GM12891 (cell line): ENCODE measurements around the gene RRM2.

Source experiments
- DNase-seq: peaks from one replicate; pipeline ENCODE4 v3.0.0; 2011; ENCODE audit warnings: low spot score; ENCODE audit not compliant: insufficient read length
- FAIRE-seq: peaks from 2 replicates; lab custom pipeline; 2011; peaks lifted over from hg19 to GRCh38; lab: Jason Lieb, UNC
- PAX5 ChIP-seq: IDR thresholded peaks from 2 replicates; pipeline ENCODE4 v1.6.1; 2011; ENCODE audit warnings: low read length, moderate library complexity, mild to moderate bottlenecking; ENCODE audit not compliant: insufficient read depth, severe bottlenecking
- POLR2A ChIP-seq: IDR thresholded peaks from 2 replicates; pipeline ENCODE4 v1.6.1; 2011; ENCODE audit warnings: low read depth, low read length, control low read depth
- POLR2AphosphoS5 ChIP-seq: IDR thresholded peaks from 2 replicates; pipeline ENCODE4 v1.6.1; 2011; ENCODE audit warnings: low read depth, low read length, control low read depth
- POU2F2 ChIP-seq: IDR thresholded peaks from 2 replicates; pipeline ENCODE4 v1.6.1; 2011; ENCODE audit warnings: low read depth, mild to moderate bottlenecking, control low read depth, low read length, moderate library complexity
- SPI1 ChIP-seq: IDR thresholded peaks from 2 replicates; pipeline ENCODE4 v1.6.1; 2011; ENCODE audit warnings: low read depth, low read length, control low read depth
- TAF1 ChIP-seq: IDR thresholded peaks from 2 replicates; pipeline ENCODE4 v1.6.1; 2011; ENCODE audit warnings: low read depth, low read length, control low read depth

The RRM2 gene

DNA sequence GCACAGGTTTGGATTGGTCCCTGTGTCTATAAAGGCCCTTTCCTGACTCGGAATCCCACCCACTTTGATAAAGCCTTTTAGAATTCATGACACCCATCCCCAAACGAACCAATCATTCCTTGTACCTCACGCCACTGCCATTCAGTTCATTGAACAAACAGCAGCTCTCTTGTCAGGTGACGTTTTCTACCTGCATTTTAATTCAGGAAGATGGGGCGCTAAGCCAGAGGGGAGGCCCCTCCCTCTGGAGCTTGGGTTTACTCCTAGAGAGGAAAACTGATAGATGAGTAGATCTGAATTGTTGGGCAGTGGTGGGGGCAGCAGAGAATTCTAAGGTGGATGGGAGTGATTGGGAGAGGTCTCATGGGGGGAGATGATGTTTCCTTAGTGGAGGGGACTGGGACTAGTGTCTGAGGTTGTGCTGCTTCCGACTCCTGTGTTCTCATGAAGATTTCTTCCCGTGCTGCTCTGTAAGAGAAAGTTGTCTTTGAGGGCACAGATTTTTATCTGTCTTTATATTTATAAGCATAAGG is 9.6 kb downstream of the RRM2 start:
- DNase-seq = no peak
- no peak for FAIRE-seq
- TF ChIP-seq POLR2AphosphoS5 = no peak
- TF ChIP-seq SPI1 = no peak
- no peak for TF ChIP-seq TAF1
- TF ChIP-seq POU2F2 = no peak
- no peak; the same call in 1 of the 2 replicates for TF ChIP-seq POLR2A
- TF ChIP-seq PAX5 = no peak

DNA sequence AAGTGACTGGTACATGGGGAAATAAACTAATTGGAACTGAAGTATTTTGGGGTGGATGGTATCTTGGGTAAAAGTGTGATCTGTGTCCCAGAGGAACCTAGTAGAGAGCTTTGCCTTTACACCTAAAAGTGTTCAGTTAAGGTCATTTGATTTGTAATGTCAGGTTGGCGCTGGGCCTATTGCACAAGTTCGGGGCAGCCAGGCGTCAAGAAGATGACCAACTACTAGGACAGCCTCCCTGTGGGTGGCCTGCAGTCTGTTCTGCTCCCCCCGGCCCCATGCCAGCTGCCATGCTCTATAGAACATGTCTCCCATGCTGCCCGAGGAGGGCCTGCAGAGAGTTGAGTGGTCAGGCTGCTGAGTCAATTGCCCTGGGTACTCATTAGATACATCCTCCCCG is 10.1 kb downstream of the RRM2 start:
- DNase-seq (no peak), FAIRE-seq (no peak)
- TF ChIP-seq PAX5 (no peak), POLR2AphosphoS5 (no peak), POLR2A (no peak), POU2F2 (no peak), TAF1 (no peak), SPI1 (no peak)

GRCh38 chr2:10132996-10133647 is 10.6 kb downstream of the RRM2 start:
- DNase-seq (no peak), FAIRE-seq (no peak)
- TF ChIP-seq PAX5 = no peak
- TF ChIP-seq POLR2A = no peak
- TF ChIP-seq TAF1 = no peak
- no peak for TF ChIP-seq POU2F2

DNA sequence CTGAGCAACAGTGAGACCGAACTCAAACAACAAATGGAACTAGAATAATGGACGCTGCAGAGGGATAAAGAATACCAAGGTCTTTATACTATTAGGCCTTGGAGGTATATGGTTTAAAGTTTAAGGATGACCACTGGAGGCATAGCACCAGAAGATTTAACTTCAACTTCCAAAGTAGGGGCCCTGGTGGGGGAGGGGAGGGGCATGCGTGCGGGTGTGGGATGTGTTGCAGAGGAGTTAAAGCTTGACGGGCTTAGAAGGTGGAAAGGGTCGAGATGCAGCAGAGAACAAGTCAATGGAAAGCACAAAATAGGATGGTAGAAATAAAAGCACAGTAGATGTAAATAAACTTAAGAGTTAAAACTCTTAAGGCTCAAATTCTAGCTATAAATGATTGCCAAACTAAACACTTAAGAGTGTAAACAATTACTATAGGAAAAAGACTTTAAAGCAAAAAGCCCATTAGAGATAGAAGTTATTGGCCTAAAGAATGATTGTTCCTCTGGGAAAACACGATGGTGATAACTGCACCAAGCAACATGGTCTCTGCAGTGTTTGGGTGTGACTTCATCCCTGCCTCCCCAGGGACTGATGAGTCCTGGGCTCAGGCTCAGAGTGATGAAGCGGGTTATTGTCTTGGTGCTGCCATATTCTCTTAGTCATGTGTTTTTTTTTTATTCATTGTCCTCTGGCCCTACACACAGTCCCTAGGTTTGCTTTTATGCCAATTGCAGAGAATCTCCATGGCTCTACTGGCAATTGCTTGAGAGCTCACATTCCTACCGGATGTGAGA is 13.0 kb downstream of the RRM2 start:
- TF ChIP-seq POLR2A (peak; percentile 17), POU2F2 (no peak), TAF1 (no peak)
- DNase-seq = no peak
- FAIRE-seq = no peak

GRCh38 chr2:10136101-10136934 is 13.8 kb downstream of the RRM2 start:
- TF ChIP-seq PAX5 (no peak), POLR2AphosphoS5 (peak; percentile 54; the same call in 1 of the 2 replicates), SPI1 (no peak), TAF1 (no peak)
- no peak for FAIRE-seq
- no peak for DNase-seq

GRCh38 chr2:10137053-10137843 is 14.7 kb downstream of the RRM2 start:
- DNase-seq (no peak), FAIRE-seq (no peak)
- TF ChIP-seq SPI1 = no peak
- TF ChIP-seq TAF1 = no peak
- TF ChIP-seq PAX5 = no peak
- TF ChIP-seq POLR2A = no peak
- TF ChIP-seq POU2F2 = no peak
- no peak for TF ChIP-seq POLR2AphosphoS5

DNA sequence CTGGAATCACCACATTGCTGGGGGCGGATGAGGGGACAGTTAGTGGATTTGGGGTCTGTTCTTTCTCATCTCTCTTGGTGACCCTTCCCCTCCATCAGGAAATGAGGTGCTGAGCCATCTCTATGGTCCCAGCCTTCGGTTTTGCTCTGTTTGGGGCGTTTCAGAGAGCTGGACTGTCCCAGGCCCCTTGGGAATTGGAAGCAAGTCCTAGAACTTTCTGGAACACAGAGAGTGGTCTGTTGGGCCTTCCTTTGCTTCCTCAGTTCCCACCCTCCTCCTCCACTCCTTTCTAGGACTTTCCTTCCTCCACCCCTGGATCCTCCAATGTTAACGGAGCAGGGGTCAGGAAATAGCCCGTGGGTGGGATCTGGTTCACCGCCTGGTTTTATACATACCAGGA is 17.0 kb downstream of the RRM2 start:
- no peak for DNase-seq
- TF ChIP-seq SPI1 (no peak), TAF1 (no peak)
- no peak for FAIRE-seq

GRCh38 chr2:10140841-10141610 is 18.5 kb downstream of the RRM2 start:
- TF ChIP-seq PAX5 (no peak), POLR2AphosphoS5 (no peak), POU2F2 (no peak), TAF1 (no peak), POLR2A (no peak), SPI1 (no peak)
- no peak for FAIRE-seq

More at GRCh38 chr2:10140841-10141610, 18.5 kb downstream of the RRM2 start:
- DNase-seq = no peak
